HG03575 (cell line): Measurements from ENCODE around the gene SARDH.

Experiments
- ATAC-seq: cut with Tn5 transposase; IDR thresholded peaks from one replicate; pipeline ENCODE4 v1.9.1; 2021; ENCODE audit not compliant: unreplicated experiment, insufficient number of reproducible peaks, low FRiP score; ENCODE audit errors: extremely low read depth

The SARDH gene

DNA sequence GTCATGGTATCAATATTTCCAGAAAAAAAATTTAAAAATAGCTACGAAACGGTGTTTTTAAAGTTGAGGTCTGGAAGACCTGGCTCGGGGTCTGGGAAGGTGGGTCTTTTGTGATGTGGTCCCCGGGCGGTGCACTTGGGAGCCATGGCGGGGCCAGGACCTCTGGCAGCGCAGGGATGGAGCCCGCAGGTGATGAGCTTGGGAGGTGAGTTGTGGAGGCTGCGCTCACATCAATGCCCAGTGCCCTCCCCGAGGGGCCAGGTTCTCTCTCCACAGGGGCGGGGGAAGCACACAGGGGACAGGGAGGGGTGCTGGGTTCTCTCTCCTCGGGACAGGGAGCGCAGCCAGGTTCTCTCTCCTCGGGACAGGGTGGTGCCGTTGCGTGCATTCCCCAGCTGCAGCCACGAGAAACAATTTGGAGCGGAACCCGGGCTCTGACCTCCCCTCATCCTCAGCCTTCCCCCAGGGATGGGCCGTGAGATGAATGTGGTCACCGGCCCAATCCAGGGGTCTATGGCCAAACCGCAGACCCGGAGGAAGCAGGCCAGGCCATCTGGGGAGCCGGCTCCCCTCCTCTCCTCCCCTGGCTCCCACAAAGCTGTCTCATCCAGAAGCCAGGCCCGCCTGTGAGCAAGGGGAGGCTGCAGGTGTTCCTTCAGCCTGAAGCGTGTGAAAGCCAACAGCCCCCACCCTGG lies 76.2 kb downstream of the SARDH start:
- no peak for ATAC-seq

DNA sequence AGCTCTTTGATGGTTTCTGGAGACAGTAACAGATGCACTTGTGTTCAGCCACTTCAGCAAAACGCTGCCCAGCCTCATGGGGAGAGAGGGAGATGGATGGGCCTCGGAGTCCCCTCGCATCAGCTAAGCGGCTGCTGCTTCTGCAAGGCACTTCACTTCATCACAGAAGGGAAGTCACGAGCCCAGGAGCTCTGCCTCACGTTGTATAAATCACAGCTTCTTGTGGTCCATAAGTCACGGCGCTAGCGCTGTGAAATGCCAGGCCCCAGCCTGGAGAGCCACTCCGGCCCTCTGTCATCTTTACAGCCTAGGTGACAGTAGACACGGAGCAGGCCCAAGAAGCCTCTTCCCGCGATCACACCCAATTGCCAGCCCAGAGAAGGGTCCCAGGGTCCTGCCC lies 78.6 kb downstream of the SARDH start:
- ATAC-seq: no peak

DNA sequence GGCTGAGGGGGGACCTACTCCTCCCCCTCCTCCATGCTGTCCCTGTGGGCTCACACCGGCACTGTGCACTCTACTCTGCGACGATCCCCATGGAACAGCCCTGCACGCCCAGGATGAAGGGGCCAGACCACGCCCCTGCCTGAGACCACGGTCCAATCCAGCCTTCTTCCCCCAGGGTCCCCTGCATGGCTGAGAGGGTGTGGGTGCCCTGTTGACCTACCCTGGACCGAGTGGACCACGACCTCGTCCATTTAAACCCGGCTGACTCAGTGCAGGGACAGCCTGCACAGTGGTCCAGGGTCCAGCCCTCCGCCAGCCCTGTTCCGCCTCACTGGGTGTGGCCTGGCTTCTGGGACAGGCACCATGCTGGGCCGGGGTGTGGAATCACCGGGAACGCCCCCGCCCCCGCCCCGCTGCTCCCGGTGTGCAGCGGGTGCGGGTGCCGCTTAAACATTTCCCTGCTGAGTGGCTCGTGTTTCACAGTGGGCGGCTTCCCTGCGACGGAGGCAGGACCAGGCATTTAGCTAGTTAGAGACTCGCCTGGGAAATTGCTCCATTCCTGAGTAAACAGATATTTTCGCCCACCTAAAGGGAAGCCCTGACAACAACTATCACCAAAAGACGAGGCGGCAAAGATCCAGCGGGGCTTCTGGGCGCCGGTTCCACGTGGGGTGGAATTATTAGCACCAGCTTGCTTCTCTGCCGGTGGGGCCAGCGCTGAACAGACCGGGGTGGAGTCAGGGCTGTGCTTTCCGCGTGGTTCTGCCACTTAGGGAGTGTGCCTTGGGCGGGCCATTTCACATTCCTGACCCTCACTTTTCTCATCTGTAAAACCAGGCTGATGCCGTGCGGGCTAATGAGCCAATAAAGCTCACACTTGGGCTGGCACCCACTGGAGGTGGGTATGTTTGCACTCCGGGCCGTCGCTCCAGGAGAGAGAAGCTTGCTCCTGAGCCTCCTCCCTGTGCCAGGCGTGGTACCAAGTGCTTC lies 79.4 kb downstream of the SARDH start:
- ATAC-seq: no peak

GRCh38 chr9:133657120-133657661 lies 81.0 kb downstream of the SARDH start:
- ATAC-seq: no peak

DNA sequence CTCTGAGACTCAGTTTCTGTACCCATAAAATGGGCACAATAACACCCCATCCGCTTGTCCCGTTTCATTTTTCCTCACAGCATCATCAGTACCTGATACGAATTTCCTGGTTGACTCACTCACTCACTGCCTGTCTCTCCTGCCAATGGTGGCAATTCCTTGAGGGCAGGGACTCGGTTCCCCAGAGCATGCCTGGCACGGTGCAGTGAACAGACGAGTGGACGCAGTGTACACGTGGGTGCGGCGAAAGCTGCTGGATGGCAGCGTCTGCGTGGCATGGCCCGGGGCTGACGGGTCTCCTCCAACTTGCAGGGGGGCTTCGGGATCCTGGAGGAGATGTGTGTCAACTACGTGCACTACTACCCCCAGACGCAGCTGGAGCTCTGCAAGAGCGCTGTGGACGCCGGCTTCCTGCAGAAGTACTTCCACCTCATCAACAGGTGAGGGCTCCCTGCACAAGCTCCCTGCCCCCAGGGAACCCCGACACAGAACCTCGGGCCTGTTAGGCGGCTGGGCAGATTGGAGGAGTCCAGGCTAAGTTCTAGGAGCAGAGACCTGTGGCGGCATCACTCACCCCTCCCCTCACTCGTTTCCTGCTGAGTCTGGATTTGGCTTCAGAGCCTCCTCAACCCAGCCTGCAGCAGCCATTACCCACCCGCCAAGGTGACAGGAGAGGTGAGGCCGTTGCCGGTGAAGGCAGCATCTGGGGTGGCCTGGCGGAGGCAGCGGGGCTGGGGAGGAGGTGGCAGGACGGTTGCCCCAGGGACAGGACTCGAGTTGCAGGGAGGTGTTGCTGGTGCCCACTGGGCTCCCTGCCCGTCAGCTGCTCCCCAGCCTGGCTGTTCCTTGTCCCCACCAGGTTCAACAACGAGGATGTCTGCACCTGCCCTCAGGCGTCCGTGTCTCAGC lies 81.7 kb downstream of the SARDH start:
- ATAC-seq: no peak

DNA sequence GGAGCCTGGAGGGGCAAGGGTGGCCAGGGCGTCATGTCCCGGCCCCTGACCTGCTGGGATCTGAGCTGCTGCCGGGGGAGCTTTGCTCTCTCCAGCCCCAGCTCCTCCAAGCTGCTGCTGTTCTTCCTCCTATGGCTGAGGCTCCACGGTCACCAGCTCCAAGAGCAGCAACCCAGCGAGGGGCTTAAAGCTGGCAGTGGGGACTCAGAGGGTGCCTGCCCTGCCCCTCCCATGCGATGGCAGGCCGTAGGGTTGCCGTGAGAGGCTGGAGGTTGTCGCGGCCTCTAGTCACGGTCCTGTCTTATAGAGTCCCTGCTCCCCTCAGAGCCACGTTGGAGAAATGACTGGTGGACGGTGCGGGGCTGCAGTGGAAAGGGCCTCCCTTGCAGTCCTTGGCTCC lies 82.5 kb downstream of the SARDH start:
- no peak for ATAC-seq

GRCh38 chr9:133654736-133655657 lies 83.2 kb downstream of the SARDH start:
- no peak for ATAC-seq

DNA sequence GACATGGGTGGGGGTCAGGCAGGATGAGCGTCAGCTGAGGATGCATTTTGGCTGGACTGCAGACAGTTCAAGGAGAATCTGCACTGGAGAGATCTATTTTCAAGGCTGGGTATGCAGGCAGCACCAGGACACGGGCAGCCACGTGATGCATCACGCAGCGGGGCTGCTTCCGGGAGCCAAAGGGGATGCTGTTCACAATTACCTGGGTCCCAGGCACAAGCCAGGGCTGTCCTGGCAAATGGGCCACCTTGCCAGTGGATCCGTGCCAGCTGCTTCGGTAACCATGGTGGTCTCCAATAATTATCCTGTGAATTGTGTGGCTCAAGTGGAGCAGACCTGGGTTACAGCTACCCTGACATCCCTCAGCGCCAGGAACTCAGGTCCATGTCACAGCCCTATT lies 84.5 kb downstream of the SARDH start:
- ATAC-seq: no peak

GRCh38 chr9:133650026-133650425 lies 88.1 kb downstream of the SARDH start:
- ATAC-seq: no peak

- no peak for ATAC-seq
Observed at GRCh38 chr9:133649194-133649593, 89.0 kb downstream of the SARDH start.

- no peak for ATAC-seq
Observed at GRCh38 chr9:133647765-133648469, 90.2 kb downstream of the SARDH start.

- ATAC-seq: no peak
Observed at GRCh38 chr9:133647148-133647547, 91.0 kb downstream of the SARDH start.

DNA sequence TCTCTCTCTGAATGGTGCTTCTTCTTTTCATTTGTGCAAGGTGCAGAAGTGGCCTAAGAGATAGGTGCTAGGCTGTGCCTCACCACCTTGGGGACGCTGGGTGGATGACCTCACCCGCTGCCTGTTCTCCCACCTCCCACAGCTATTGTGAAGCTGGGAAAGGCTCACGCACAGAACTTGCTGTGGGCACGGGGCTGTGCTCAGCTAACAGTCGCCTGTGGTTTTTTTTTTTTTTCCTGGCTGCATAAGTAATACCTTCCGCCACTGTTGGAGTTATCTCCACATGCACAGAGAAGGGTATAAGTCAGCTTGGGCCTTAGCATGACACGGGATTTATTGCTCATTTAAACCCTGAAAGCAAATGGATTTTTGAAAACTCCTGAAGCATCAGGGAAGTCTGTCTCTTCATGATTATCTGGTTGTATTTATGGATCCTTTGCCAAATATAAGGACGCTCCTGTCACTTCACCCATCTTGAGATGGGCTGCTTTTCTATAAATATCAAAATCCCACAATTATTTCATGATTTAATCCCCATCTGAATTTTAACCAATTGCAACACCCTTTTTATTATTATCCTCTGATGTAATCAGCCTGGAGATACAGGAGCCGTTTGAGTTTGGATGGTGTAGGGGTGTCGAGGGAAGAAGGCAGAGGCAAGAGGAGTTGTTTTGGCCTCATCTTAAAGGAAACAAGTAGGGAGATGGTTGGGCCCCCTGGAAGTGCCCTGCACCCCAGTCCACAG lies 93.0 kb downstream of the SARDH start:
- ATAC-seq: no peak

DNA sequence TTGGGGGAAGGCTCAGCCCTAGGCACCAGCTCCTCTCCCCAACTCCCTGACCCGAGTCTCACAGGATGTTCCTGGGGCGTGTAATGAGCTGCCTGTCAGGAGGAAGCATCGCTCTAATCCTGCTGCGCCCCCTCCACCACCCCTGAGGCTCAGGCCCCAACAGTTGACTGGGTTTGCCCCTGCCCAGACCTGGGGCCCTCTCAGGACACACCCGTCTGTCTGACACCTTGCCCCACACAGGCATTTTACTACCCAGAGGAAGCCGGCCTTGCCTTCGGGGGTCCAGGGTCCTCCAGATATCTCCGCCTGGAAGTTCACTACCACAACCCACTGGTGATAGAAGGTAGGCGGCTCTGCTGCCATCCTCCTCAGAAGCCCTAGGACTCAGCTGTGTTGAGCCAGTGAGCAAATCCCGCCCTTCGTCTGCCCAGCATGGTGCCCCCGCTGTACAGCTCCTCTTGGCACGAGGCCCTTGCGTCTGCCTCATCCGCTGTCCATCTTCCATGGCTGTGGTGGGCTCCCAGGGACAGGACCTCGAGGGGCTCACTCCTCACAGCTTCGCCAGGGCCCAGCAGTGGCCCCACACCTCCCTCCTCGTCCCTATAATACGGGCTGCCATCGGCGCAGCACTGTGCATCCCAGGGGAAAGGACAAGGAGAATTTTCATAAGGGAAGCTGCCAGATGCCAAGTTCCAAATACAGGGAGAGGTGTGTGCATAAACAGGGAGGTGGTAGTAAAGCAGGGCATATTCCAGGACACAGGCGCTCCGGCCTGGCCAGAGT lies 94.0 kb downstream of the SARDH start:
- no peak for ATAC-seq

DNA sequence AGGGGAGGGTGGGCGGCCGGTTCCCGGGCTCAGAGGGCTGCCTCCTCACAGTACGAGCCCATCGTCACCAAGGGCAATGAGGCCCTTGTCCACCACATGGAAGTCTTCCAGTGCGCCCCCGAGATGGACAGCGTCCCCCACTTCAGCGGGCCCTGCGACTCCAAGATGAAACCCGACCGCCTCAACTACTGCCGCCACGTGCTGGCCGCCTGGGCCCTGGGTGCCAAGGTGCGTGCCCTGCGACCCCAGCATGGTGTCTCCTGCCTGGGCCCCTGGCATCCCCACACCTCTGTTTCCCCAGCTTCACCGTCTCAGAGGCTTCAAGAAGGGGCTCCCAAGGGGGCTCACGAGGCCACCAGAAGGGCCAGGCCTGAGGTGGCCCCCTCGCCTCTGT lies 94.8 kb downstream of the SARDH start:
- no peak for ATAC-seq

- no peak for ATAC-seq
Observed at GRCh38 chr9:133642708-133643361, 95.3 kb downstream of the SARDH start.
